NCI-H82 (cell line): Measurements from ENCODE around the gene ANTXR2.
"Not testable (repeated sequence)": the region's sequence is repeated elsewhere in the genome, so short reads cannot be mapped to it uniquely, and the experiment has no call there.

ENCODE experiments used
- DNase-seq: peaks from one replicate; lab custom pipeline; 2025; lab: John Stamatoyannopoulos, UW

The ANTXR2 gene

DNA sequence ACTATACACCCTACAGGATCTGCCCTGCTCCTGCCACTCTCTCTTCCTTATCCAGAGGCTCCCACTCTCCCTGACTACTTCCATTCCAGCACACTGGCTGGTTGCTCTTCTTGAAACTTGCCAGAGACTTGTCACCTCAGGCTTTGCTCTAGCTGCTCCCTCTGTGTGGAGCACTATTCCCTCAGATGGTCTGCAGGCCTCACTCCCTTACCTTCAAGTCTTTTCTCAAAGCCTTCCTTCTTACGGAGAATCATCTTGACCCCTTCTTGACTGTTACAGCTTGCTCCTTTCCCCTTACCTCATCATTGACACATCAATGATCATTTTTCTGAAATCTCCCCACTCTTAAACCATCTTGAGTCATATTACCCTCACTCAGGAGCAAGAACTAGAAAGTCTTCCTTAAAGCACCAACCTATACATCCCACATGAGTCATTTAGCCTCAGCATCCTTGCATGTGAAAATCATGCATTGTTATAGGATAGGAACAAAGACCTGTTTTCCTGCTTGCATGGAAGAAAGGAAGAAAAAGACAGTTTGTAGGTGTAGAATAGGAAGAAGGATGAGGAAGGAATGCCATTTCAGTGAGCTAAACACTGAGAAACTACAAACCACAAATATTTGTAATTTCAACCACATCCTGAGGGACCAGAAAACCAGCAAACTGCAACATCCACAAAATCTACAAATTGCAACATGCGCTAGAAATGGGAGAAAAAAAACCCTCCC is 55.7 kb downstream of the ANTXR2 start:
- DNase-seq, result no peak

DNA sequence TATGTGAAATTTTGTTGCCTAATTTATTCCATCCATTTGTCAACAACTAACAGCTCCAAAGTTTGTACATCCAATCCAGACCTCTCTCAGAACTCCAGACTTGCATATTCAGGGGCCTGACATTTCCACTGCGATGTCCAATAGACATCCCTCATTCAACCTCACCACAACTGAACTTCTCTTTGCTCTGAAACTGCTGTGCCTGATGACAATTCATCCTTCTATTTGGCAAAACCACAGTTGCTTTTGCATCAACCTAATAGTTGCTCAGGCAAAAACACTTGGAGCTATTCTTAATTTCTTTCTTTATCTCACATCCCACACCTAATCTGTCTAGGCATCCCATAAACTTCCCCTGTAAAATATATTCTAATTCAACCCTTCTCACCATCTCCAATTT is 56.5 kb downstream of the ANTXR2 start:
- DNase-seq, result no peak

DNA sequence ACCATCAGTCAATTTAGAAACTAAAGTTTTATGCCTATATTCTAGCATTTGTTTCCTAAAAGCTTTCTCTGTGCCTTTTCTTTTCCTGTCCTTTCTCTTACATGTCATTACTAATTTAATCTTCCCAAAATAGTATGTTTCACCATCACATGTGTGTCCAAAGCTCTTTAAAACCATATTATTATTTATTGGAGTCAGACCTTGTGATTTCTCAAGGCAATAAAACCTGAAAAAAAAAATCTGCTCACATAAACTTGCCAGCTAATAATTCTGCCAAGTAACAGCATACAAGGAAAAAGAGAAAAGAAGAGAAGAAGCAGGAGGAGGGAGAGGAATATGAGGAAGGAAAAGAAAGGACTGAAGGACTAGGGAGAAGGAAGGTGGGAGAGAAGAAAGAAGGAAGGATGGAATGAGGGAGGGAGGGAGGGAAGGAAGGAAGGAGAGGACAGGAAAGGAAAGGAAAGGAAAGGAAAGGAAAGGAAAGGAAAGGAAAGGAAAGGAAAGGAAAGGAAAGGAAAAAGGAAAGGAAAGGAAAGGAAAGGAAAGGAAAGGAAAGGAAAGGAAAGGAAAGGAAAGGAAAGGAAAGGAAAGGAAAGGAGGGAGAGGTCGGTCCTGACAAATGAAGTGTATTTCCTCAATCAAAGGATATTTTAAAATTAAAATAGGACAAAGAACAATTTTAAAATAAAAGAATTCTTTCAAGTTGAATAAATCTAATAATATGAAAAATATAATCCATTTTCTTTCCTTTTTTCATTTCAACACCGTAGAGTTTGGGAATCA is 57.4 kb downstream of the ANTXR2 start:
- no peak for DNase-seq

DNA sequence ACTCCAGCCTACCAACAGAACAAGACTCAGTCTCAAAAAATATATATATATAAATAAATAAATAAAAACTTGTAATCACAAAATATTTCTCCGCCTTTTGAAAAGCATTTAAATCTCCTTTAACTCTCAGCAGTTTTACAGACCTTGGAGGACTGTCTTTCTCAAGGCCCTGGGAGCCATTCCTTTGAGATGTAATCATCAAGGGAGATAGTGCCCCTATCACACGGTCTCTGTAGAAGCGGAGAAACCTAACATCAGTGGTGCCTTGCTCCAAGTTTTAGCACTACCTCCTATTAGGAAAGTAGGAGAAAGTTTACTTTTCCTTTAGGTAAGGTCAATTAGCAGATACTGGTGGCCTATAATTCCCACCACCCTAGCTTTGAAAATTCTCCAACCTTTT is 58.5 kb downstream of the ANTXR2 start:
- no peak for DNase-seq

DNA sequence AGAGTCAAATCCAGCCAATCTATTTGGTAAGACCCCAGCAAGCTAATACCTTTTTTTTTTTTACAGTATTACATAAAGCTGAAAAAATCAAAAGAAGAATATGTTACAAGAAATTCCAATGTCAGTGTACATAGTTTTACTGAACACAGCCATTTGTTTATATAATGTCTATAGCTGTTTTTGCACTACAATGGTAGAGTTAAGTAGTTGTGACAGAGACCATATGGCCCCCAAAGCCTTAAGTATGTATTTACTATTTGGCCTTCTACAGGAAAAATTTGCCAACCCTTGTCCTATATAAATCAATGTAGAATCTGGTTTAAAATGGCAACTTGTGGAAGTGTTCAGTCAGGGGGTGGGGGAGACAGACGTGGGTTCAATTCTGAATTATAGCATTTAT is 60.7 kb downstream of the ANTXR2 start:
- DNase-seq, result peak; percentile 9

DNA sequence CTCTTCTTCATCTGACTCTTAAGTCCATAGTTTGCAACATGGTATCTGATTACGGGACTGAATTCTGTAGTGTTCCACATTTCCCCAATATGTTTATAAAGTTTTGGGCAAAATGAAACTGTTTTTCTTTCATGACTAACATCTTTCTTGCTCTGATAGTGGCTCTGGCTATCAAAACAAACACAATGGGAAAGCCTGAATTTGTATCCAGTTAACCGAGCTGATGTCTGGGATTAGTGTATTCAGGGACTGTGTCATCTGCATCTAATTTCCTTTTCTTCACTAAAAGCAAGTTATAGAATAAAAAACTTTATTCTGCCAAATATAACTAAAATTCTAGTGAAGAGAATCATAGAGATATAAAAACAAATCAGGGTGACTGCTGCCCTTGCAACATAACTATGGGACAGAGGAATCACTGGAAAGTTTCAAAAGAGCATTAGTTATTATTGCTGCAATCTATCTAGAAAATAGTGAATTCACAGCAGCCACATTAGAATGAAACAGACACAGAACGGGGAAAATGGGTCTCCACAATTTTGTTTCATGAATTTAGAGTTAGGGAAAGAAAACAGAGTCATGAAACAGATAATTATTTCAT is 61.3 kb downstream of the ANTXR2 start:
- DNase-seq, result no peak

DNA sequence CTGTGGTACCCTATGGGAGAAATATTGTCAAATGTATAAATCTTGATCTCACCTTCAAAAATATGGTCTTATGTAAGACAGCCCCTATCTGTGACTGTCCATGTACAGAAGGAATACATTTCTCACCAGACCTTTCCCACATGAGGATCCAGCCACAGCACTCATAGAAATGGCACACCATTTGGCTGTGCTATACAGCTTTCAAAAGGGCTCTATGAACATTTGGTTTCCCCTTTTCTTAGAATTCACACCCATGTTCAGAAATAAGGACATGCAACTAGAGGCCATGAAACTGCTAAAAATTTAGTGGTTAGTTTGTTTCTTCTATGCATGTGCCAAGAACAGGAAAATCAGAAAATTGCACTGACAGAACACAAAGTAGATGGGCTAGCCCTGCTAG is 62.7 kb downstream of the ANTXR2 start:
- DNase-seq, result no peak

DNA sequence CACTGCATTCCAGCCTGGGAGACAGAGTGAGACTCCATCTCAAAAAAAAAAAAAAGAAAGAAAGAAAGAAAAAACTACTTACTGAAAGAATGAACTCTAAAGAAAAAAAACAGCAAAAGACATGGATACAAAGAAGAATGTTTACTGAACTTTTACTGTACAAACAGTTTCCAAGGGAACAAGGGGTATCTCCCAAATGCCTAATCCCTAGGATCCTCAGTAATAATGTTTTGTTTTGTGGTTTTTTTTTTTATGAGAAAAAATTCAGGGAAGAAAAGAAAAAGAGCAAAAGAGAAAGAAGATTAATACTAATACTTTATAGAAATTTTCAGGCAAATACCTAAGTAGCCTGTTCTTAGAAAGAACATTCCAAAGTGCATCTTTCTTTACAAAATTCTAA is 63.2 kb downstream of the ANTXR2 start:
- no peak for DNase-seq

DNA sequence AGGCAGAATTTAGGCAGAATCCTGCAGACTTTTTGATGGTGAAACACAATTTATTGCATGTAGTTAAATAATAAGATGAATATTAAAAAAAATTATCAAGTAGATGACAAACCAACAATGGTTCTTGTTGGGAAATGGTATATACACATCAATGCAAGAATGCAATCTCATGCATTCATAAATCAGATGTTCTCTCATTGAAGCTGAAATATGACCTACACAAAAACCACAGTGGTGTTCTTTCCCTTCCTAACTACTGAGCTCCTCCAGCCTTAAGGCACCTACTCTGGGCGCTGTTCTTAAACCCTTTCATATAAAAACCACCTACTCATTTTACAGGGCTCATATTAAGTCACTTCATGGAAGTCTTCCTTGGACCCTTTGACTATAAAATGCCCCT is 64.1 kb downstream of the ANTXR2 start:
- DNase-seq, result no peak

DNA sequence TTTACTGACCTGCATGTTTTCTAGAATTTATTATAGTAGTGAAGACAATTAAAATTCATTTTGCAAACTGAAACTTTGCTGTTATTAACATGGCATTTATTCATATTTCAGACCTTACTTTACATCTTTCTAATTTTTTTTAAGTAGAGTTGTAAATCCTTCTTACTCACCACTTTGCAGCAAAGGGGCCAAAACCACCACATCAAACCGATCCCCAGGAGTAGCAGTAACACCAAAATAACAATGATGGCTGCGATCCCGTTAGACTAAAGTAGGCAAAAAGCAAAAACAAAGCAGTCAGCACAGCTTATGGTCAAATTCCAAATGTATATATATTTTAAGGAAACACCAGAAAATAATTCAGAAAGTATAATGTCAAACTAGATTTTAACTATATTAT is 64.7 kb downstream of the ANTXR2 start:
- no peak for DNase-seq

DNA sequence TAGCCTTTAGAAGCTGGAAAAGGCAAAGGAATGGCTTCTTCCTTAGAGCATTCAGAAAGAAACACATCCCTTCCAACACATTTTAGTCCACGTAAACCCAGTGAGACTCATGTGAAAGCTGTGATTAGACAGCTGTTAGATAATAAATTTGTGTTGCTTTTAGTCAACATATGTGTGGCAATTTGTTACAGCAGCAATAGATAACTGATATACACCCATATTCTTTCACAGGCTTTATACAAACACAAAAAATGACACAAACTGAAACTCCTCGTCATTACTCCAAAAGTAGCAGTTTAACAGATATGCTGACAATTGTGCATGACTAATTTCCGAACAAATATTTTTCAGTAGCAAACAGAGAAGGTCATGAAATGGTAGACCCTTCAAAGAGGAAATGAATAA is 65.3 kb downstream of the ANTXR2 start:
- no peak for DNase-seq

DNA sequence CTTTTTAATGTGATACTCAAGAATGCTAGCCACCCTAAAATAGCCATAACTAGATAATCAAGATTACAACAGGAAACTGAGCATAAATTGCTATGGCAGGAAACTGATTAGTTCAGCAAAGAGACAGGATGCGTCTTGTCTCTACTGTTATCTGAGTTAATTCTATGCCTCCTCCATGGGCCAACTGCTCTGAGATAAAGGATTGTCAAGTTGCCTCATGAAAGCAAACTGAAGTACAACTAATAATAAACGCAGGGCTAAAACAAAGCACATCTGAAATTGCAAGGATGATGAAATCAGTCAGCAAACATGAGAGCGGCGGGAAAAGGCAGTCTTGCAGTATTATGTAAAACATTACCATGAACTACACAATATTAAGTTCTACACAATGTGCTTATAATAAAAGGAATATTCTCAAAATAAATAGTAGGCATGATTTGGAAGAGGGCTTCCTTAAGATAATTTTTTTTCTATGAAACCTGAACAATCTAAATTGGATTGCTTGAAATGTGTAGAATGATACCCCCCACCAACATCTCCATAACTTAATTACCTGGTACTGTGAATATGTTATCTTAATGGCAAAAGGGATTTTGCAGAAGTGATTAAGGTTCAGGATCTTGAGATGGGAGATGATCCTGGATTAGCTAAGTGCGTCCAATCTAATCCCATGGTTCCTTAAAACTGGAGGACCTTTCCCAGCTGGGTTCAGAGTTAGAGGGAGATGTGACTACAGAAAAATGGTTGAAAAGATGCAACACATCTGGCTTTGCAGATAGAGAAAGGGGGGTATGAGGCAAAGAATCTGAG is 65.9 kb downstream of the ANTXR2 start:
- peak; percentile 93 for DNase-seq

DNA sequence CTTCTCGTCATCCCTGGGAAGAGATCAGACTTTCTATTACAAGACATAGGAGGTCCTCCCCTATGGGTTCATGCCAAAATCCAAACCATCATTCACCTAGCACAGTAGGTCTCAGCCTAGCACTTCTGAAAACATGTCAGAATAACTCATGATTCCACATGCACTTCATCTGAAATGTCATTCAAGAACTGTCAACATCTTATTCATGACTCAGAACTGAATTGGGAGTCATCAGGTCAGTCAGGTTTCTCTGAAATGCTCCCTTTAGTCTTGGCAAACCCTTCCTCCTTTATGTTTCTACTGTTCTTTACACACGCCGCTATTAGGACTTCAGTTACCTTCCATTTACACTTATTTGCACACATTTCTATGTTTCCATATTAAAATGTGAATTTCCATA is 67.2 kb downstream of the ANTXR2 start:
- no peak for DNase-seq

DNA sequence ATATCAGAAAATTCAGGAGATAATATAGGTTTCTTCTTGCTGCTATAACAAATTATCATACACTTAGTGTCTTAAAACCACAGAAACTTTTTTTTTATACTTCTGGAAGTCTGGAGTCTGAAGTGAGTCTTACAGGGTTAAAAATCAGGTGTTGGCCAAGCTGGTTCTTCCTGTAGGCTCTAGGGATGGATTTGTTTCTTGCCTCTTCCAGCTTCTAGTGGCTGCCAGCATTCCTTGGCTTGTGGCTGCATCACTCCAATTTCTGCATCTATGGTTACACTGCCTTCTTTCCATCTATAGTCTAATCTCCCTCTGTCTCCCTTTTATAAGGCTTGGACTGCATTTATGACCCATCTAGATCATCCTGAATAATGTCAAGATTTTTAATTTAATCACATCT is 68.7 kb downstream of the ANTXR2 start:
- no peak for DNase-seq

DNA sequence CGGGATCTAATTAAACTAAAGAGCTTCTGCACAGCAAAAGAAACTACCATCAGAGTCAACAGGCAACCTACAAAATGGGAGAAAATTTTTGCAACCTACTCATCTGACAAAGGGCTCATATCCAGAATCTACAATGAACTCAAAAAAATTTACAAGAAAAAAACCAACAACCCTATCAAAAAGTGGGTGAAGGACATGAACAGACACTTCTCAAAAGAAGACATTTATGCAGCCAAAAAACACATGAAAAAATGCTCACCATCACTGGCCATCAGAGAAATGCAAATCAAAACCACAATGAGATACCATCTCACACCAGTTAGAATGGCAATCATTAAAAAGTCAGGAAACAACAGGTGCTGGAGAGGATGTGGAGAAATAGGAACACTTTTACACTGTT is 70.5 kb downstream of the ANTXR2 start:
- not testable (repeated sequence) for DNase-seq

DNA sequence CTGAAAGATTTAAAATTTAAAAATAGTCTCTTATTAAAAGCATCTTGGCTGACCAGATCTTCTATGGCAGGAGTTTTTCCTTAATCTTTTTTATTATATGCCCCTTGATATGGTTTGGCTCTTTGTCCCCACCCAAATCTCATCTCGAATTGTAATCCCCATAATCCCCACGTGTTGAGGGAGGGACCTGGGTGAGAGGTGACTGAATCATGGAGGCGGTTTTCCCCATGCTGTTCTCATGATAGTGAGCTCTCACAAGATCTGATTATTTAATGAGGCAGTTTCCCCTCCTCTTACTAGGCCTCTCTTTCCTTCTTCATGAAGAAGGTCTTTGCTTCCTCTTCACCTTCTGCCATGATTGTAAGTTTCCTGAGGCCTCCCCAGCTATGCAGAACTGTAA is 74.0 kb downstream of the ANTXR2 start:
- DNase-seq, result peak; percentile 5

DNA sequence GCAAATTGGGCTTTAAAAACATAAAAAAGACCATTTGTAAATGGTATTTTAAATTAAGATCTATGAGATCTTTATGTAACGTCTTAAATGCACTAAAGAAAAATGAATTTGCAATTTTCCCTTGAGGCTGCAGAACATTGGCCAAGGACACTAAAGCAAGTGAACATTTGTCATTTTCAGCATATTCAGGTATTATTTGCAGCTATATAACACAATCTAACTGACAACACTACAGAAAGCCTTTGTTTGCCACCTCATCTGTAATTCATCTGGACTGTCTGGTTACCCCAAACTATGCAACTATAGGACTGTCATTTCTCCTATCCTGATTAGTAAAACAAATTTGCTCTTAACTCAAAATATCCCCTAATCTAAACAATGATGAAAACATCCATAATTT is 74.8 kb downstream of the ANTXR2 start:
- DNase-seq, result no peak

DNA sequence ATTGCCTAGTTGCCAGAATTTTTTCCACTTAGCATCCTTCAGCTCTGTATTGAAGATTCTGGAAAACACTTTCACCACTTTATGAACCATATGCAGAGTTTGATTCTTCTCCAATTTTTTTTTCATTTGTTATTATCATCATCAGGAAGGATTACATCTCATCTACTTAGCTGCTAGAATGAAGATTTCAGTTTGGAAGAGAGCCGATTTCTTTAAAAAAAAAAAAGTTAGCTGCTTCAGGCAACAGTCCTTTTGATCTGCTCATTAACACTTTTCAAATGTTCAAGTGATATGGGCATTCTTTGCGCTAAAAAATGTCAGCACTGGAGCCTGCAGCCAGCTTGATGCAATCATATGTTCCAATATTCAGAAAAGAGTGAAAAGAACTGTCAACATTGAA is 76.2 kb downstream of the ANTXR2 start:
- DNase-seq, result no peak

DNA sequence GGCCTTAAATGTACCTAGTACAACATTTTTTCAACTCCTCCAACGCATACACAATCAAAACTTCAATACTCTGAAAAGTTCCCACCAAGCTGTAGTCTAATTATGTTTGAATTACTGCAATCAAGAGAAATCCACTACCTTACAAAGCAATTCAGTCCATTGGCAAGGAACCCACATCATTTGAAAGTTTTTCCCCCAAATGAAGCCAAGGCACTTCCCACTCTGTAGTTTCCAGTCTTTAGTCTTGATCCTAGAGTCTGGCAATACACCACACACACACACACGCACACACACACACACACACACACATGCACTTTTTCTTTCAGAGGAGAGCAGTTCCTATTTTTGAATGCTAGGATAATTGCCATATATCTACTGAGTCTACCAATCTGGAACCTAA is 79.6 kb downstream of the ANTXR2 start:
- DNase-seq, result no peak

DNA sequence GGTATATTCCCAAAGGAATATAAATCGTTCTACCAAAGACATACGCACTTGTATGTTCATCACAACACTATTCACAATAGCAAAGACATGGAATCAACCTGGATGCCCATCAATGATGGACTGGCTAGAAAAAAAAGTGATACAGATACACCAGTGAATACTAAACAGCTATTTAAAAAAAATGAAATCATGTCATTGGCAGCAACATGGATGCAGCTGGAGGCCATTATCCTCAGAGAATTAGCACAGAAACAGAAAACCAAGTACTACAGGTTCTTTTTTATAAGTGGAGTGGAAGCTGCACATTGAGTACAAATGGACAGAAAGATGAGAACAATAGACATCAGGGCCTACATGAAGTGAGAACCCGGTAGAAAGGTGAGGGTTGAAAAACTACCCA is 81.4 kb downstream of the ANTXR2 start:
- no peak for DNase-seq

DNA sequence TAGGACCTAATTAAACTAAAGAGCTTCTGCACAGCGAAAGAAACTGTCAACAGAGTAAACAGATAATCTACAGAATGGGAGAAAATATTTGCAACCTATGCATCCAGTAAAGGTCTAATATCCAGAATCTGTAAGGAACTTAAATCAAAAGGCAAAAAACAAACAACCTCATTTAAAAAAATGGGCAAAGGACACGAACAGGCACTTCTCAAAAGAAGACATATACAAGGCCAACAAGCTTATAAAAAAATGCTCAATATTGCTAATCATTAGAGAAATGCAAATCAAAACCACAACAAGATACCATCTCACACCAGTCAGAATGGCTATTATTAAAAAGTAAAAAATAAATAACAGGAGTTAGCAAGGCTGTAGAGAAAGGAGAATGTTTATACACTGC is 81.9 kb downstream of the ANTXR2 start:
- not testable (repeated sequence) for DNase-seq

DNA sequence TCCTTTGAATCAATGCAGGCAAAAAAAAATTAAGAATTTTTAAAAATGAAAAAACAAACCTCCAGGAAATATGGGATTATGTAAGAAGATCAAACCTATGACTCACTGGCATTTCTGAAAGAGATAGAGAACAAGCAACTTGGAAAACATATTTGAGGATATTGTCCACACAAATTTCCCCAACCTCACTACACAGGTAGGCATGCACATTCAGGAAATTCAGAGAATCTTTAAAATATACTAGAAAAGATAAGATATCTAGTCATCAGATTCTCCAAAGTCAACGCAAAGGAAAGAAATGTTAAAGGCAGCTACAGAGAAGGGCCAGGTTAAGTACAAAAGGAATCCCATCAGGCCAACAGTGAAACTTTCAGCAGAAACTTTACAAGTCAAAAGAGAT is 85.6 kb downstream of the ANTXR2 start:
- no peak for DNase-seq

DNA sequence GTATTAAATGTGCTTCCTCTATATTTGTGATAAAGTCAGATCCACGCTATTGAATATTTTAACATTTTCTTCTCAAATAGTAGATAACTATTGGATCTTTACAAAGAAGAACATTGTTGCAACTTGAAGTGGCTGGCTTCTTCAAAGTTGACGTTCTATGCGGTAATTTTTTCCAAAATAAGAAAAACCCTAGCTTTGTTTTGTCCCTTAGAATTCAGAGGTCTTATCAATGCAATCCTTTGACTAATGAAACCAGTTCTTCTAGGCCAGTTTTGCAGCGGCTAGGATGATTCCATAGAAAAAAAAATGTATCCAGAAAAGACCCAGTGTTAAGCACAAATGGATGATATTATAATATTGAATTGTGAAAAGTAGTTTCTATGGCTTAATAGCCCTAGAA is 89.6 kb downstream of the ANTXR2 start:
- DNase-seq, result no peak
